HepG2 (cell line): ENCODE data around the gene DIP2C. TPM values are rescaled to one million over a fixed set of nuclear protein-coding genes. Genes with fewer than 3 reads are reported as not detected.

Source experiments
- ATF7-NPFF ChIP-seq: sonication (generic); formaldehyde crosslinking; IDR thresholded peaks from 2 replicates; pipeline ENCODE4 v1.8.1; 2023; ENCODE audit warnings: mild to moderate bottlenecking, low read depth, missing genetic modification reagents, moderate library complexity
- HNF1B ChIP-seq: sonication (generic); formaldehyde crosslinking; IDR thresholded peaks from 2 replicates; pipeline ENCODE4 v1.5.1; 2020; ENCODE audit warnings: mild to moderate bottlenecking, moderate library complexity, missing genetic modification reagents
- NFE2L1 ChIP-seq: sonication (generic); formaldehyde crosslinking; IDR thresholded peaks from 2 replicates; pipeline ENCODE4 v1.4.0; 2020; ENCODE audit warnings: missing genetic modification reagents, mild to moderate bottlenecking, borderline replicate concordance
- PHF20 ChIP-seq: sonication (generic); formaldehyde crosslinking; IDR thresholded peaks from 2 replicates; pipeline ENCODE4 v1.5.0; 2020; ENCODE audit warnings: mild to moderate bottlenecking, missing genetic modification reagents
- ZEB1 ChIP-seq: IDR thresholded peaks from 2 replicates; pipeline ENCODE4 v1.6.1; 2012; ENCODE audit warnings: mild to moderate bottlenecking, low read depth, inconsistent platforms; ENCODE audit not compliant: insufficient replicate concordance
- ZNF331 ChIP-seq: sonication (generic); formaldehyde crosslinking; IDR thresholded peaks from 2 replicates; pipeline ENCODE4 v1.4.0; 2020; ENCODE audit warnings: missing genetic modification reagents
- ZNF629 ChIP-seq: sonication (generic); formaldehyde crosslinking; conservative IDR thresholded peaks from 2 replicates; pipeline ENCODE4 v1.5.0; 2020; ENCODE audit warnings: missing genetic modification reagents
- ZNF709 ChIP-seq: sonication (generic); formaldehyde crosslinking; IDR thresholded peaks from 2 replicates; pipeline ENCODE4 v1.5.0; 2020; ENCODE audit warnings: mild to moderate bottlenecking, missing genetic modification reagents
- ZNF740 ChIP-seq: sonication (generic); formaldehyde crosslinking; IDR thresholded peaks from 2 replicates; pipeline ENCODE4 v1.4.0; 2020; ENCODE audit warnings: missing genetic modification reagents
- ZNF773 ChIP-seq: sonication (generic); formaldehyde crosslinking; IDR thresholded peaks from 2 replicates; pipeline ENCODE4 v1.4.0; 2020; ENCODE audit warnings: missing genetic modification reagents, borderline replicate concordance
- polyA plus RNA-seq, 8 experiments: library from polyadenylated mRNA; depleted of rRNA in 3 of 8; stranded (reverse) in 7 of 8; unstranded in 1 of 8; fragments of >200 nt; fragmentation: Illumina TruSeq in 4 of 8; extraction: Trizol in 4 of 8; gene quantifications; 2 replicates each; pipeline versions ENCODE4 v1.2.1 to v1.2.3, GENCODE V29; 2011 to 2016; ENCODE audit warnings: low read depth in 4 of 8, missing spikeins in 1 of 8, mixed read lengths in 1 of 8; ENCODE audit not compliant: insufficient read depth in 1 of 8
- total RNA-seq, 5 experiments: library from RNA; depleted of rRNA; stranded (reverse); fragments of >200 nt; fragmentation: Illumina TruSeq; extraction: Trizol; gene quantifications; 2 replicates each; pipeline ENCODE4 v1.2.3, GENCODE V29; 2016; ENCODE audit warnings: low read depth in 1 of 5
- TF ChIP-seq, protein P1 (sequence below): sonication (generic); formaldehyde crosslinking; IDR thresholded peaks from 2 replicates; pipeline ENCODE4 v1.4.0; 2020; ENCODE audit warnings: missing genetic modification reagents, mild to moderate bottlenecking, borderline replicate concordance
- TF ChIP-seq, protein P2 (sequence below): sonication (generic); formaldehyde crosslinking; IDR thresholded peaks from 2 replicates; pipeline ENCODE4 v1.4.0; 2020; ENCODE audit warnings: missing genetic modification reagents, borderline replicate concordance

DIP2C gene
- total and polyA plus RNA-seq, 2 of the 13 experiments (the other 11 are each of a cell fraction or from before 2014, with no cell fraction given), result 2.2 to 2.7 TPM

GRCh38 chr10:649798-650440, 39.5 kb downstream of the DIP2C start (continued):
- TF ChIP-seq, protein P1, sequence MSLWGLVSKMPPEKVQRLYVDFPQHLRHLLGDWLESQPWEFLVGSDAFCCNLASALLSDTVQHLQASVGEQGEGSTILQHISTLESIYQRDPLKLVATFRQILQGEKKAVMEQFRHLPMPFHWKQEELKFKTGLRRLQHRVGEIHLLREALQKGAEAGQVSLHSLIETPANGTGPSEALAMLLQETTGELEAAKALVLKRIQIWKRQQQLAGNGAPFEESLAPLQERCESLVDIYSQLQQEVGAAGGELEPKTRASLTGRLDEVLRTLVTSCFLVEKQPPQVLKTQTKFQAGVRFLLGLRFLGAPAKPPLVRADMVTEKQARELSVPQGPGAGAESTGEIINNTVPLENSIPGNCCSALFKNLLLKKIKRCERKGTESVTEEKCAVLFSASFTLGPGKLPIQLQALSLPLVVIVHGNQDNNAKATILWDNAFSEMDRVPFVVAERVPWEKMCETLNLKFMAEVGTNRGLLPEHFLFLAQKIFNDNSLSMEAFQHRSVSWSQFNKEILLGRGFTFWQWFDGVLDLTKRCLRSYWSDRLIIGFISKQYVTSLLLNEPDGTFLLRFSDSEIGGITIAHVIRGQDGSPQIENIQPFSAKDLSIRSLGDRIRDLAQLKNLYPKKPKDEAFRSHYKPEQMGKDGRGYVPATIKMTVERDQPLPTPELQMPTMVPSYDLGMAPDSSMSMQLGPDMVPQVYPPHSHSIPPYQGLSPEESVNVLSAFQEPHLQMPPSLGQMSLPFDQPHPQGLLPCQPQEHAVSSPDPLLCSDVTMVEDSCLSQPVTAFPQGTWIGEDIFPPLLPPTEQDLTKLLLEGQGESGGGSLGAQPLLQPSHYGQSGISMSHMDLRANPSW (CRISPR knock-in tag), result peak; percentile 61; the same call in 1 of the 2 replicates
- TF ChIP-seq ATF7-NPFF (CRISPR knock-in tag) (peak; percentile 64; the same call in 1 of the 2 replicates), ZNF629 (CRISPR knock-in tag) (peak; percentile 15; the same call in 1 of the 2 replicates), NFE2L1 (CRISPR knock-in tag) (0 out of 2 replicates have a peak, but pooled peaks have one; percentile 52), ZNF331 (peak; percentile 61; the same call in 1 of the 2 replicates), PHF20 (CRISPR knock-in tag) (peak; percentile 33; the same call in 1 of the 2 replicates), ZNF740 (CRISPR knock-in tag) (peak; percentile 99), ZNF773 (CRISPR knock-in tag) (no peak; the same call in 1 of the 2 replicates), ZEB1 (peak; percentile 53), ZNF709 (peak; percentile 56; the same call in 1 of the 2 replicates), HNF1B (CRISPR knock-in tag) (peak; percentile 34; the same call in 1 of the 2 replicates)
- TF ChIP-seq, protein P2, sequence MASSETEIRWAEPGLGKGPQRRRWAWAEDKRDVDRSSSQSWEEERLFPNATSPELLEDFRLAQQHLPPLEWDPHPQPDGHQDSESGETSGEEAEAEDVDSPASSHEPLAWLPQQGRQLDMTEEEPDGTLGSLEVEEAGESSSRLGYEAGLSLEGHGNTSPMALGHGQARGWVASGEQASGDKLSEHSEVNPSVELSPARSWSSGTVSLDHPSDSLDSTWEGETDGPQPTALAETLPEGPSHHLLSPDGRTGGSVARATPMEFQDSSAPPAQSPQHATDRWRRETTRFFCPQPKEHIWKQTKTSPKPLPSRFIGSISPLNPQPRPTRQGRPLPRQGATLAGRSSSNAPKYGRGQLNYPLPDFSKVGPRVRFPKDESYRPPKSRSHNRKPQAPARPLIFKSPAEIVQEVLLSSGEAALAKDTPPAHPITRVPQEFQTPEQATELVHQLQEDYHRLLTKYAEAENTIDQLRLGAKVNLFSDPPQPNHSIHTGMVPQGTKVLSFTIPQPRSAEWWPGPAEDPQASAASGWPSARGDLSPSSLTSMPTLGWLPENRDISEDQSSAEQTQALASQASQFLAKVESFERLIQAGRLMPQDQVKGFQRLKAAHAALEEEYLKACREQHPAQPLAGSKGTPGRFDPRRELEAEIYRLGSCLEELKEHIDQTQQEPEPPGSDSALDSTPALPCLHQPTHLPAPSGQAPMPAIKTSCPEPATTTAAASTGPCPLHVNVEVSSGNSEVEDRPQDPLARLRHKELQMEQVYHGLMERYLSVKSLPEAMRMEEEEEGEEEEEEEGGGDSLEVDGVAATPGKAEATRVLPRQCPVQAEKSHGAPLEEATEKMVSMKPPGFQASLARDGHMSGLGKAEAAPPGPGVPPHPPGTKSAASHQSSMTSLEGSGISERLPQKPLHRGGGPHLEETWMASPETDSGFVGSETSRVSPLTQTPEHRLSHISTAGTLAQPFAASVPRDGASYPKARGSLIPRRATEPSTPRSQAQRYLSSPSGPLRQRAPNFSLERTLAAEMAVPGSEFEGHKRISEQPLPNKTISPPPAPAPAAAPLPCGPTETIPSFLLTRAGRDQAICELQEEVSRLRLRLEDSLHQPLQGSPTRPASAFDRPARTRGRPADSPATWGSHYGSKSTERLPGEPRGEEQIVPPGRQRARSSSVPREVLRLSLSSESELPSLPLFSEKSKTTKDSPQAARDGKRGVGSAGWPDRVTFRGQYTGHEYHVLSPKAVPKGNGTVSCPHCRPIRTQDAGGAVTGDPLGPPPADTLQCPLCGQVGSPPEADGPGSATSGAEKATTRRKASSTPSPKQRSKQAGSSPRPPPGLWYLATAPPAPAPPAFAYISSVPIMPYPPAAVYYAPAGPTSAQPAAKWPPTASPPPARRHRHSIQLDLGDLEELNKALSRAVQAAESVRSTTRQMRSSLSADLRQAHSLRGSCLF (CRISPR knock-in tag), result no peak
